Activated effector memory CD4-positive, alpha-beta T cell treated with anti-CD3 and anti-CD28 coated beads, Interleukin-2, amount 50 U/mL, for 16 hours (primary cell): ENCODE data around the gene DPP6.
"Not testable (repeated sequence)": the region's sequence is repeated elsewhere in the genome, so short reads cannot be mapped to it uniquely, and the experiment has no call there.

Experiments
- DNase-seq: peaks from one replicate; pipeline ENCODE4 v3.0.0-alpha.2; 2020

DPP6 gene

DNA sequence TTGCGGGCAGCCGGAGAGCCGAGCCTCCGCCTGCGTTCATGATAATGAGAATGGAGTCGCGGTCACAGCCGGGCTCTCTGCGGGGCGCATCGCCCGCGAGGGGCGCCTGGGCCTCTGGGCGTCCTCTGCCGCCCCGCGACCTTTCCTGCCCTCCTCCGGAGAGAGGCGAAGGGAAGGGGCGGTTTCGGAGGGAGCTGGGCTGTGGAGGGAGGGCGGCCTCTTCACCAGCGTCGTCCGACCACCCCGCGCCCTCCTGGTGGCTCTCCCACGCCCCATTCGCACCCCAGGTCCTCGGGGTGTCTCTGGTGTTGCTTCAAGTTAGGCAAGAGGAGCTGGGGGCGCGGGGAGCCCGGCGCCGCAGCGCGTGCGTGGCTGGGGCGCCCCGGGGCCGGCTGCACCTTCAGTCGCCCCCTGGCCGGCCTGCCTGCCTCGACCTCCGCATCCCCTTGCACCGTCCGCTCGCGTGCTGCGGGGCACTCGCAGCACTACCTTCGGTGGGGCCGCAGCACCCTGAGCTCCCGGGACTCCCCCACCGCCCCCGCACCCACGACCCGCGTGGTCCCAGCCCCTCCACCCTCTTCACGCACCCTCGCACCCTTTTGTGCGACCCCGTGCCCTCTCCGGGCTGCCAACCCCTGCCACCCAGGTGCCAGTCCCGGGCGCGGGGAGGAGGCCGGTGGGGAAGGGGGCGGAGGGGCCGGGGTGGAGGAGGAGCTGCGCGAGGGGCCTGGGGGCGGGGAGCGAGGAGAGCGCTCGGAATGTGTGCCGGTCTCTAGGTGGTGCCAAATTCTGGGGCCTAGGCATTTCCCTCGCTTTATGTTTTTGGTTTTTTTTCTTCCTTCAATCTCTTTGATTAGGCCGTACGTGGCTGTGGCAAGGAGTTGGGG, at the start of gene DPP6:
Gene DPP6, plus strand, starts transcription at position 756 of the 887 bp plus-strand sequence.
- not testable (repeated sequence) for DNase-seq

GRCh38 chr7:154009423-154009911, 42.7 kb upstream of the DPP6 start:
- not testable (repeated sequence) for DNase-seq

DNA sequence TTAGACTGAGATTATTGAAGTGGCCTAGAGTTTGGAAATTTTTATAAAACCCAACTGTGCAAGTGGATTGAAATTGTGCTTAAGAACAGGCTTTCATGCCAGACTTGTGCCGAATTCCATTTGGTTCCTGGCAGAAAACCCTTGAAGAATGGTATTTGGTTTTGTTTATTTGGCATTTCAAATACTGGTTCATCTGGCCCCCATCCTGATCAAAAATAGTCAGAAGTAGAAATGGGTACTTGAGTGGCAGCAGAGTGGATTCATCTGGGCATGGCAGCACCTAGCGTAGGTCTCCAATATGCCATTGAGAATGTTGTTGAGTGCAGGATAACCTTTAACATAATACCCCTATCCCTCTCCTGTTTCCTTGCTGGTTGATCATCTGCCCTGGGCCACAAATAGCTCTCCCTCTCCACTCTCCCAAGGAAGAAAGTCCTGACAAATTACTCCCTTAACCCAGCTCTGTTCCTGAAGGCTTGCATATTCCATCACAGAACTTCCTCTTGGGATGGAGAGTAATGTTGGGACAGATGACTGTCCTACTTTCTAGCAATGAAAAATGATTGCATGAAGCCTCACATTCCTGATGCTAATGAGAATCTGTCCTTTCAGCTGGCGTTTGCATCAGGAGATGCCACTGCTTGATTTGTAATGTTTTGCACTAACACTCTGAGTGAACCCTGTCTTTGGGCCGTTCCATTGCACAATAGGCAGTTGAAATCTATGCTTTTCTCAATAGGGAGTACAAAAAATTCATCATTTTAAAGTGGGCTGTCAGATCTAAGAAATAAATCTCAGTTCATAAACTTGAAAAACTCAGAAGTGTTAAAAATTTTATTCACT, 41.3 kb upstream of the DPP6 start:
- DNase-seq = not testable (repeated sequence)

GRCh38 chr7:154012800-154013199, 39.4 kb upstream of the DPP6 start:
- not testable (repeated sequence) for DNase-seq

DNA sequence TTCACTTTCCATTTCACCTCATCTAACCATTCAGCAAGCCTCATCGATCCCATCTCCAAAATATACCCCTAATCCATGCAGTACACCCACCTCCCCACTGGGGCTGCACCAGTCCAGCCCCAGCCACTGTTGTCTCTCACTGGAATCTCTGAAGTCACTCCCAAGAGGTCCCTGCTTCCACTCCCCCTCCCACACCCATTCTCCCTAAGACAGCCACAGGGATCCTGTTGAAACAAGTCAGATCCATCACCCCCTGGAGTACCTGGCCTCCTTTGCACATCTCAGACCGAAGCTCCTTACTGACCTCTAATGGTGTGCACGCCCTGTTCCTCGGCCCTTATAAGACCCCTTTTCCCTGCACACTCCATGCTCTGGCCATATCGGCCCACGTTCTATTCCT, 36.6 kb upstream of the DPP6 start:
- not testable (repeated sequence) for DNase-seq

DNA sequence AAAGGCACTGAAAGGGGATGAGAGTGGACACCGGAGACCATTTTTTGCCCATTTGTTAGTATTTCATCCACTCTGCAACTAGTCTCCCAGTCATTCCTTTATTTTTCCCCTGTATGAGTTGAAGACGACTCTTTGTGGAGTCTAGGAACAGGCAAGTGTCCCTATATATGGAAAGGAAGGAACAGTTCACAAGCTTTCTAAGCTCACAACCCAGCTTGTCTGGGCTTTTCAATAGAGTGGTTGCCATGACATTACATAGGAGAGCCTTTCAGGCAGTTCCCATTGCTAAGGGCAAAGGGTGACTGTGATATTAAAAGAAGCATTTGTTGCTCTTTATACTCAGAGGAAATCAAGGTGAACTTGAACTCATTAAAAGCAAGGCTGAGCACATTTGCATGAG, 33.8 kb upstream of the DPP6 start:
- DNase-seq = not testable (repeated sequence)

GRCh38 chr7:154027805-154028204, 24.4 kb upstream of the DPP6 start:
- not testable (repeated sequence) for DNase-seq

- not testable (repeated sequence) for DNase-seq
Measured at GRCh38 chr7:154030476-154031080, 21.6 kb upstream of the DPP6 start.

GRCh38 chr7:154039466-154040165, 12.6 kb upstream of the DPP6 start:
- DNase-seq = not testable (repeated sequence)

- not testable (repeated sequence) for DNase-seq
Measured at GRCh38 chr7:154050394-154050793, 1.8 kb upstream of the DPP6 start.

DNA sequence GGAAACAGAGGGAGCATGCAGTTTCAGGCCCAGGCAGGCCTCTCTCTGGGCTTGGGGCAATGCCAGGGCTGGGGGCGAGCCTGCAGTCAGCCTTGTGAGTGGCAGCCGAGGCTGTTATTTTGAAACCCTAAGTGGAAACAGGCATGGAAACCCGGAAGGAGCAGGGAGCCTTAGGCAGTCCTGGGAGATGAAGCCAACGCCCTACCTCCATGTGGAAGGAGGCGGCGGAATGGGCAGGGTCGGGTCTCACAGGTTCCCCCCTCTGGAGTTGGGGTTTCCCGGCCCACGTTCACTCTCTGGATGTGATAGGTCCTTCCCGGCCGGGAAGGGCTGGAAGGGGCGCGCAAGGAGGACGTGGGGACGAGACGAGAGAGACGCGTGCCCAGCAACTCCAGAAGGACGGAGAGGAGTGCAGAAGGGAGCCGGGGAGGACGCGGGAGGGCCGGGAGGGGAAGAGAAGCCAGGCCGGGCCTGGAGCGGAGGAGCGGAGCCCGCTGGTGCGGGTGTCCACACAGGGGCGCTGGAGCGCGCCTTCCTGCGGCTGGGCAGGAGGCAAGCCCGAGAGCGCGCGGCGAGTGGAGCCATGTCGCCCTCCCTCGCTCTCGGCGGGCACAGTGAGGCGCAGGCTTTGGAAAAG, 1.1 kb upstream of the DPP6 start:
- not testable (repeated sequence) for DNase-seq

GRCh38 chr7:154052530-154053252, 493 bp downstream of the DPP6 start:
- not testable (repeated sequence) for DNase-seq

GRCh38 chr7:154053466-154054312, 1.5 kb downstream of the DPP6 start:
- DNase-seq = not testable (repeated sequence)

GRCh38 chr7:154054664-154055063, 2.5 kb downstream of the DPP6 start:
- DNase-seq = not testable (repeated sequence)

DNA sequence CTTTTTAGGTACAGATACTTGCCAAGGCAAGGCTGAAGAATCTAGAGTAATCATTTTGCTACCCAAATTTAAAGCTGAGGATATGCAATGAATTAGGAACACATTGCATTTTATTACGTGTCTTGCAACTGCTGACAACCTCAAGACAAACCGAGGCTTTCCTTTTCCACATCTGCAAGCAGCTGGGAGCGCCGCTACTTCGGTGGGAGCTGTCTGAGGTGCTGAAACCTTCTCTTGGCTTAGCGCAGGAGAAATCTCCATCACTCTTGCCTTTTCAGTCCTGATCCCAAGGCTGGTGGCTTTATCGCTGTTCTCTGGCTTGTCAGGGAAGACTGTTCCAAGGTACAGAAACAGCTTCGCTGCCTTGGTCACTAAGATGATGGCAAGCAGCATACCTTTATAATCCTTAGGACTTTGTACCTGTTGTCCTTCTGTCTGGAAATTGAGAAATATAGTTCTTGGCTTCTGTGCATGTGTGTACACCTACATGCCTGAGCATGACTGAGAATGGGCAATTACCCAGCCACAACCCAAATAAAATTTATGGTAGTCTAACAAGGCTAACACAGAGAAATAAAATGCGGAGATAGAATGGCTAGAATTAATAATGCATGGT, 3.4 kb downstream of the DPP6 start:
- not testable (repeated sequence) for DNase-seq

DNA sequence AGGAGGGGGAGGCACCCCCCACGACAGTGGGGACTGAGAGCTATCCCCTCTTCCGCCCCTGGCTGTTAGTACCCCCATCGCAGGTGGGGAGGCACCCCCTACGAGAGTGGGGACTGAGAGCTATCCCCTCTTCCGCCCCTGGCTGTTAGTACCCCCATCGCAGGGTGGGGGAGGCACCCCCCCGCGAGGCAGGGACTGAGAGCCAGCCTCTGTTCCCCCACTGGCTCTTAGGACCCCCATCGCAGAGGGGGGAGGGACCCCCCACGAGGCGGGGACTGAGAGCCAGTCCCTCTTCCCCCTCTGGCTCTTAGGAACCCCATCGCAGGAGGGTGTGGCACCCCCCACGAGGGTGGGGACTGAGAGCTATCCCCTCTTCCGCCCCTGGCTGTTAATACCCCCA, 6.6 kb downstream of the DPP6 start:
- not testable (repeated sequence) for DNase-seq

DNA sequence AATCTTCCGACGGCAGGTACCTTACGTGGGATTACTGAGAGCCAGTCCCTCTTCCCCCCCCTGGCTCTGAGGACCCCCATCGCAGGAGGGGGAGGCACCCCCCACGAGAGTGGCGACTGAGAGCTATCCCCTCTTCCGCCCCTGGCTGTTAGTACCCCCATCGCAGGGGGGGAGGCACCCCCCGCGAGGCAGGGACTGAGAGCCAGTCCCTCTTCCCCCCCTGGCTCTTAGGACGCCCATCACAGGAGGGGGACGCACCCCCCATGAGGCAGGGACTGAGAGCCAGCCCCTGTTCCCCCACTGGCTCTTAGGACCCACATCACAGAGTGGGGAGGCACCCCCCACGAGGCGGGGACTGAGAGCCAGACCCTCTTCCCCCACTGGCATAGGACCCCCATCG, 8.4 kb downstream of the DPP6 start:
- DNase-seq = not testable (repeated sequence)

DNA sequence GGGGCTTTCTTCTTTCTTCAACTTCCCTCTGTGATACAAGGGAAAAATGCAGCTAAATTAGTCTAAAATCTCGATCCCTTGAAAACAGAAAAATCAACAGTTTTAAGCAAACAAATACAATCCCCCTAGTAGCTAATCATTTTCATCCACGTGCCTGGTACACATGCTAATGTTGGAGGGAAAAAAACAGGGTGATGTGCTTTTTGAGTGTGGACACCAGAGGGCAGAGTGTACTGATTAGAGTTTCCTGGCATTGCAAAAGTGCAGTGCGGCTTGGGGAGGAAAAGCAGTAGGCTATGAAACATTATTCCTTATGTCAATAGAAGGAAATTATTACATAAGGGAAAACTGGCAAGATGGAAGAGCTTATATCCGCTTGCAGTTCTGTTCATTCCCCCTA, 19.6 kb downstream of the DPP6 start:
- DNase-seq = not testable (repeated sequence)

DNA sequence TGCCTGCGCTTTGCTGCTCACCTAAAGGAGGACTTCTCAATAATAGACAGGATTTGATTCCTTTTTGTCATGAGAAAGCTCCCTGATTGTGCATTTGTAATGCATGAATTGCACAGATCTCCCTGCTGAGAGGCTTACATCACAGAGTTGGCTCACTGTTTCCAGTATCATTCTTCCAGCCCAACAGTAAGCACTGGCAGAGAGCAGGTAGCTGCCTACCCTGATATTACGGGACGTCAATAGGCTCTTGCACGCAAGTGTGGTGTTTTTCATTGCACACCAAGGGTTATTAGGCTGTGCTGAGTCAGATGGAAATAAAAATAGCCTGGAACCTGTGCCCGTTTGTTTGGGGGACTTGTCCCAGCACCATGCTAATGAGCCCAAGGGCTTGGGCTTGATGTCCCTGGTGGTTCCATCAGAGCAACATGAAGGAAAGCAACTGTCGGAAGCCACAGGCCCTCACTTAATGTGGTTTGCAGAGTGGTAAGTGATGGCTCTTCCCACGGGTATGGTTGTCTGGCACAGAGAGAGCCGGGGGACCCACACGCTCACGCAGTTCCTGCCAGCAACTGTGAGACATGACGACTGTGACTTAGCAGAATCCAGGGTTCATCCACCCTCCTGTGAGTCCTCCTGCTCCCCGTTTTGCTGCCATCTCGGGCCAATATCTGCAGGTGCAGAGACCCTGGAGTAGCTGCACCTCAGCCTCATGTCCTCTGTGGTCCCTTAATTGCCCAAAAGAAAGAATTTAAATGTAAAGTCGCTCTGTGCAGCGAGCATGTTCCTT, 20.4 kb downstream of the DPP6 start:
- DNase-seq = not testable (repeated sequence)
